Measurements from ENCODE around the gene ACTA1.

The ACTA1 gene

GRCh38 chr1:229412056-229412455 lies 21.8 kb downstream of the ACTA1 start:
- no peak for TF ChIP-seq CTCF (conservative IDR thresholded peaks at IDR 0.05; ENCODE audit: low read depth, low read length)
- Histone ChIP-seq H3K9ac (no peak overlapping the region), H3K27me3 (ENCODE audit: insufficient read depth, low read depth) (no peaks in the 10 kb centered on the region), H2AFZ (ENCODE audit: low read depth) (no peak overlapping the region), H3K4me2 (no peak overlapping the region), H3K4me3 (IDR thresholded peaks at IDR 0.05; ENCODE audit: insufficient read depth, low read depth, low read length) (no peak overlapping the region), H3K79me2 (ENCODE audit: insufficient read depth, low read depth) (no peaks in the 10 kb centered on the region), H4K20me1 (ENCODE audit: insufficient read depth) (no peaks in the 10 kb centered on the region), H3K4me1 (ENCODE audit: low read depth, poor library complexity, severe bottlenecking) (no peaks in the 10 kb centered on the region), H3K36me3 (ENCODE audit: insufficient read depth) (no peaks in the 10 kb centered on the region), H3K27ac (no peak overlapping the region)

- Histone ChIP-seq H4K20me1 (ENCODE audit: insufficient read depth) (no peaks in the 10 kb centered on the region), H3K9ac (no peak overlapping the region), H2AFZ (ENCODE audit: low read depth) (no peak overlapping the region), H3K4me3 (IDR thresholded peaks at IDR 0.05; ENCODE audit: insufficient read depth, low read depth, low read length) (no peak overlapping the region), H3K27me3 (ENCODE audit: insufficient read depth, low read depth) (no peaks in the 10 kb centered on the region), H3K4me1 (ENCODE audit: low read depth, poor library complexity, severe bottlenecking) (no peaks in the 10 kb centered on the region), H3K79me2 (ENCODE audit: insufficient read depth, low read depth) (no peaks in the 10 kb centered on the region), H3K27ac (no peak overlapping the region), H3K4me2 (no peak overlapping the region), H3K36me3 (ENCODE audit: insufficient read depth) (no peaks in the 10 kb centered on the region)
- no peak for TF ChIP-seq CTCF (conservative IDR thresholded peaks at IDR 0.05; ENCODE audit: low read depth, low read length)
Observed at GRCh38 chr1:229411434-229412055, 22.3 kb downstream of the ACTA1 start.

- no peaks in the 10 kb centered on the region for H3K79me2 ChIP-seq (ENCODE audit: insufficient read depth, low read depth)
- no peak overlapping the region for H3K4me2 ChIP-seq
- H4K20me1 ChIP-seq (ENCODE audit: insufficient read depth), result no peaks in the 10 kb centered on the region
- no peaks in the 10 kb centered on the region for H3K27me3 ChIP-seq (ENCODE audit: insufficient read depth, low read depth)
- no peak overlapping the region for H3K9ac ChIP-seq
- no peak for TF ChIP-seq CTCF (conservative IDR thresholded peaks at IDR 0.05; ENCODE audit: low read depth, low read length)
- H3K4me3 ChIP-seq (IDR thresholded peaks at IDR 0.05; ENCODE audit: insufficient read depth, low read depth, low read length), result no peak overlapping the region
- no peaks in the 10 kb centered on the region for H3K4me1 ChIP-seq (ENCODE audit: low read depth, poor library complexity, severe bottlenecking)
- H3K27ac ChIP-seq, result no peak overlapping the region
- peak overlapping the region; percentile 31; the same call in 1 of the 2 replicates for H2AFZ ChIP-seq (ENCODE audit: low read depth)
- no peaks in the 10 kb centered on the region for H3K36me3 ChIP-seq (ENCODE audit: insufficient read depth)
Observed at GRCh38 chr1:229410692-229411433, 23.0 kb downstream of the ACTA1 start.

- H3K27ac ChIP-seq, result no peak overlapping the region
Observed at GRCh38 chr1:229410370-229410691, 23.6 kb downstream of the ACTA1 start.

More at GRCh38 chr1:229410370-229410691, 23.6 kb downstream of the ACTA1 start:
- H2AFZ ChIP-seq (ENCODE audit: low read depth), result no peak overlapping the region
- H3K36me3 ChIP-seq (ENCODE audit: insufficient read depth), result no peaks in the 10 kb centered on the region
- no peak overlapping the region for H3K9ac ChIP-seq
- no peaks in the 10 kb centered on the region for H3K79me2 ChIP-seq (ENCODE audit: insufficient read depth, low read depth)
- H3K27me3 ChIP-seq (ENCODE audit: insufficient read depth, low read depth), result no peaks in the 10 kb centered on the region
- no peak overlapping the region for H3K4me3 ChIP-seq (IDR thresholded peaks at IDR 0.05; ENCODE audit: insufficient read depth, low read depth, low read length)
- no peaks in the 10 kb centered on the region for H3K4me1 ChIP-seq (ENCODE audit: low read depth, poor library complexity, severe bottlenecking)
- TF ChIP-seq CTCF (conservative IDR thresholded peaks at IDR 0.05; ENCODE audit: low read depth, low read length), result no peak
- no peak overlapping the region for H3K4me2 ChIP-seq
- no peaks in the 10 kb centered on the region for H4K20me1 ChIP-seq (ENCODE audit: insufficient read depth)

Measured in KMS-11 (cell line).